BLaER1 treated with 17β-estradiol and CSF1 and Interleukin-3, amounts not matched to agents 10 nM and 100 nM (cell line): ENCODE measurements around the gene CCND3.

Experiments
- H3K27ac ChIP-seq, 11 experiments: shearing (Covaris generic); formaldehyde crosslinking; 2 replicates each; pipeline ENCODE4 v1.8.1; 2022
- H3K27me3 ChIP-seq, 11 experiments: shearing (Covaris generic); formaldehyde crosslinking; 2 replicates each; pipeline ENCODE4 v1.8.1; 2022
- H3K36me3 ChIP-seq, 11 experiments: shearing (Covaris generic); formaldehyde crosslinking; 2 replicates each; pipeline ENCODE4 v1.8.1; 2022
- H3K4me1 ChIP-seq, 10 experiments: shearing (Covaris generic); formaldehyde crosslinking; 2 replicates each; pipeline ENCODE4 v1.8.1; 2022
- H3K4me2 ChIP-seq, 11 experiments: shearing (Covaris generic); formaldehyde crosslinking; 2 replicates each; pipeline ENCODE4 v1.8.1; 2022
- H3K4me3 ChIP-seq, 10 experiments: shearing (Covaris generic); formaldehyde crosslinking; 2 replicates each; pipeline ENCODE4 v1.8.1; 2022
- H3K9ac ChIP-seq, 11 experiments: shearing (Covaris generic); formaldehyde crosslinking; 2 replicates each; pipeline ENCODE4 v1.8.1; 2022
- H3K9me3 ChIP-seq, 11 experiments: shearing (Covaris generic); formaldehyde crosslinking; replicated peaks in 1 of 11; 2 replicates each; pipeline ENCODE4 v1.8.1; 2022
- H4K20me1 ChIP-seq, 11 experiments: shearing (Covaris generic); formaldehyde crosslinking; 2 replicates each; pipeline ENCODE4 v1.8.1; 2022
- Cebpa-rat ChIP-seq, 11 experiments: shearing (Covaris generic); IDR thresholded peaks; 2 replicates each; pipeline ENCODE4 v1.8.1; 2022

The CCND3 gene

GRCh38 chr6:41940759-41941279, 789 bp downstream of the CCND3 start:
- Histone ChIP-seq H3K27ac (peak overlapping the region; percentile 49 to 100 (median 99)), H3K36me3 (peaks cover 11 to 56% (median 48%) of the 10 kb centered on the region in 11 experiments), H3K9ac (peak overlapping the region; percentile 85 to 100 (median 97)), H3K9me3 (no peaks in the 10 kb centered on the region; a peak in 1 of 22 replicates), H3K27me3 (no peaks in the 10 kb centered on the region), H3K4me2 (peak overlapping the region; percentile 92 to 100 (median 98)), H3K4me3 (peak overlapping the region; percentile 91 to 100 (median 98)), H3K4me1 (peaks cover 54 to 78% (median 63%) of the 10 kb centered on the region in 10 experiments), H4K20me1 (peaks cover 0 to 17% (median 2%) of the 10 kb centered on the region in 11 experiments; a peak in 12 of 22 replicates)
- no peak for TF ChIP-seq Cebpa-rat (IDR thresholded peaks at IDR 0.05)

- Histone ChIP-seq H3K4me3 (peak overlapping the region; percentile 91 to 100 (median 98)), H3K36me3 (peaks cover 19 to 63% (median 55%) of the 10 kb centered on the region in 11 experiments), H3K4me2 (peak overlapping the region; percentile 92 to 100 (median 98)), H3K27ac (peak overlapping the region; percentile 75 to 100 (median 99); a peak in 21 of 22 replicates), H3K4me1 (peaks cover 55 to 79% (median 63%) of the 10 kb centered on the region in 10 experiments), H3K9ac (peak overlapping the region; percentile 85 to 100 (median 97)), H3K9me3 (no peaks in the 10 kb centered on the region; a peak in 1 of 22 replicates), H3K27me3 (no peaks in the 10 kb centered on the region), H4K20me1 (peaks cover 0 to 24% (median 9%) of the 10 kb centered on the region in 11 experiments; a peak in 12 of 22 replicates)
- TF ChIP-seq Cebpa-rat (IDR thresholded peaks at IDR 0.05) = no peak
Observed at GRCh38 chr6:41939848-41940758, 1.5 kb downstream of the CCND3 start.

- peaks cover 27 to 71% (median 63%) of the 10 kb centered on the region in 11 experiments for H3K36me3 ChIP-seq
- peaks cover 55 to 80% (median 63%) of the 10 kb centered on the region in 10 experiments for H3K4me1 ChIP-seq
- peak overlapping the region; percentile 92 to 100 (median 98) for H3K4me2 ChIP-seq
- peak overlapping the region; percentile 91 to 100 (median 98) for H3K4me3 ChIP-seq
- peaks cover 0 to 27% (median 14%) of the 10 kb centered on the region in 11 experiments; a peak in 12 of 22 replicates for H4K20me1 ChIP-seq
- H3K27me3 ChIP-seq = no peaks in the 10 kb centered on the region
- peak overlapping the region; percentile 85 to 100 (median 97) for H3K9ac ChIP-seq
- no peaks in the 10 kb centered on the region; a peak in 1 of 22 replicates for H3K9me3 ChIP-seq
- peak in 10 of 11 experiments; percentile 21 to 87 (median 80); a peak in 15 of 22 replicates for TF ChIP-seq Cebpa-rat (IDR thresholded peaks at IDR 0.05)
- H3K27ac ChIP-seq = peak overlapping the region; percentile 75 to 100 (median 99)
Observed at GRCh38 chr6:41939176-41939847, 2.3 kb downstream of the CCND3 start.

DNA sequence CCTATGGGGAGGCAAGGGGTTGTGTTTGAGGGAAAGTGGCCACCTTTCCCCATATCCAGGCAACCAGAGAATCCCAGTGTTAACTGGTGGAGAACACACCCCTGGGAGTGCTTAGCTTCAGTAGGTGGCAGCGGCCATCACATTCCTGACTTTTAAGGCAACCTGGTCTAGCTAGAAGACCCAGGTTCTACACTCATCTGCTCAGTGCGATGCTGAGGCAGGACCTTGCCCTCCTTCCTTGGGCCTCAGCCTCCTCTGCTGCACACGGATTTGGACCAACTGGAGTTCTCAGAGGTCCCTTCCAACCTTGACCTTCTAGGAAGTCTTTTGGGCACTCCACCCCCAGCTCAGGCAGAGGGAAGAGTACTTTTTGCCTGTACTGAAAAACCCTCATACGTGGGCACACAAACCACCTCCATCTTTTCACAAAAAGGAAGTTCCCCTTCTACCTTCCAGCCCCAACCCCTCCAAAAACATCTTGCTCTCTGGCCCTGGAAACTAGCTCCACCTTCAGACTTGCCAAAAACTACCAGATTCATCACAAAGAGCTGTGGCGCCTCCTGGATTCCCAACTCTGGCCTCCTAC, 2.9 kb downstream of the CCND3 start:
- Histone ChIP-seq H3K4me3 (peak overlapping the region; percentile 91 to 100 (median 98)), H3K36me3 (peaks cover 33 to 78% (median 69%) of the 10 kb centered on the region in 11 experiments), H3K9ac (peak overlapping the region; percentile 85 to 100 (median 97)), H3K4me1 (peaks cover 57 to 80% (median 63%) of the 10 kb centered on the region in 10 experiments), H3K9me3 (no peaks in the 10 kb centered on the region; a peak in 1 of 22 replicates), H4K20me1 (peaks cover 0 to 27% (median 14%) of the 10 kb centered on the region in 11 experiments; a peak in 12 of 22 replicates), H3K4me2 (peak overlapping the region; percentile 92 to 100 (median 98)), H3K27me3 (no peaks in the 10 kb centered on the region), H3K27ac (peak overlapping the region; percentile 75 to 100 (median 99))
- no peak for TF ChIP-seq Cebpa-rat (IDR thresholded peaks at IDR 0.05)

GRCh38 chr6:41937861-41938574, 3.6 kb downstream of the CCND3 start:
- Histone ChIP-seq H3K4me1 (peaks cover 59 to 78% (median 68%) of the 10 kb centered on the region in 10 experiments), H3K9me3 (no peaks in the 10 kb centered on the region; a peak in 1 of 22 replicates), H4K20me1 (peaks cover 0 to 32% (median 14%) of the 10 kb centered on the region in 11 experiments; a peak in 13 of 22 replicates), H3K27me3 (no peaks in the 10 kb centered on the region), H3K4me2 (peak overlapping the region; percentile 92 to 100 (median 98)), H3K36me3 (peaks cover 39 to 84% (median 76%) of the 10 kb centered on the region in 11 experiments), H3K27ac (peak overlapping the region; percentile 75 to 100 (median 99)), H3K9ac (peak overlapping the region; percentile 85 to 100 (median 97)), H3K4me3 (peak overlapping the region; percentile 91 to 100 (median 98))
- peak in 9 of 11 experiments; percentile 58 to 91 (median 84); a peak in 19 of 22 replicates for TF ChIP-seq Cebpa-rat (IDR thresholded peaks at IDR 0.05)

DNA sequence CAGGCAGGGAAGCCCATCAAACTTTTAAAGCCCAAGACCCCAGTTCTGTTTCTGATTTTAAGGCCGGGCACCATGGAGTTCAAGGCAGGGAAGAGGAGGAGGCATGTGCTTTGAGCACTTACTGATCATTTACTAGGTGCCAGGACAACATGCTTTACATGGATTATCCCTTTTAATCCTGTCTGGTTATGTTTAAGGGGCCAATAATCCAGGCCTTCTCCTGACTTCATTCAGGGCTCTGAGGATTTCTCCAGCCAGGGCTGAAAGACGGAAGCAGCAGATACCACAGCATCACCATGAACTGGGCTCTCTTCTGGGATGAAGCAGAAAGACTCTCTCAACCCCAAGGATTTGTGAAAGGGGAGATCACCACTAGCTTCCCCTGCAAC, 4.1 kb downstream of the CCND3 start:
- Histone ChIP-seq H4K20me1 (peaks cover 0 to 37% (median 14%) of the 10 kb centered on the region in 11 experiments; a peak in 17 of 22 replicates), H3K27me3 (no peaks in the 10 kb centered on the region), H3K4me2 (peak overlapping the region; percentile 92 to 100 (median 98)), H3K9ac (peak overlapping the region; percentile 85 to 100 (median 97); a peak in 21 of 22 replicates), H3K4me1 (peaks cover 54 to 74% (median 68%) of the 10 kb centered on the region in 10 experiments), H3K36me3 (peaks cover 45 to 90% (median 81%) of the 10 kb centered on the region in 11 experiments), H3K4me3 (peak overlapping the region; percentile 91 to 100 (median 98); a peak in 19 of 20 replicates), H3K9me3 (no peaks in the 10 kb centered on the region; a peak in 1 of 22 replicates), H3K27ac (peak overlapping the region; percentile 75 to 100 (median 99); a peak in 21 of 22 replicates)
- TF ChIP-seq Cebpa-rat (IDR thresholded peaks at IDR 0.05) = no peak

- peaks cover 2 to 48% (median 20%) of the 10 kb centered on the region in 11 experiments; a peak in 18 of 22 replicates for H4K20me1 ChIP-seq
Observed at GRCh38 chr6:41936073-41936837, 5.4 kb downstream of the CCND3 start.

More at GRCh38 chr6:41936073-41936837, 5.4 kb downstream of the CCND3 start:
- Histone ChIP-seq H3K4me1 (peaks cover 47 to 81% (median 73%) of the 10 kb centered on the region in 10 experiments), H3K4me2 (peak overlapping the region; percentile 92 to 100 (median 98)), H3K4me3 (peak overlapping the region; percentile 91 to 100 (median 98); a peak in 19 of 20 replicates), H3K27ac (peak overlapping the region; percentile 51 to 100 (median 99); a peak in 21 of 22 replicates), H3K36me3 (peaks cover 57 to 100% (median 92%) of the 10 kb centered on the region in 11 experiments), H3K9ac (peak overlapping the region; percentile 85 to 100 (median 97)), H3K27me3 (no peaks in the 10 kb centered on the region), H3K9me3 (no peaks in the 10 kb centered on the region; a peak in 1 of 22 replicates)
- TF ChIP-seq Cebpa-rat (IDR thresholded peaks at IDR 0.05) = peak; percentile 30 to 97 (median 93); a peak in 19 of 22 replicates
